Gastroesophageal sphincter (tissue), 4 donors: Measurements from ENCODE around the gene DPF3. TPM values are rescaled to one million over a fixed set of nuclear protein-coding genes. Genes with fewer than 3 reads are reported as not detected.

Source experiments
- ATAC-seq: fragments of 150-250 bp; one replicate; pipeline ENCODE4 v1.9.1; 2016; ENCODE audit warnings: mild to moderate bottlenecking, moderate library complexity
- H3K27ac ChIP-seq, 4 donors: fragments of 200-600 bp; sonication (generic) in 3 of 4; 1 replicate in 3 of 4; 2 replicates in 1 of 4; pipeline ENCODE4 v1.5.1; 2016 to 2019
- H3K27me3 ChIP-seq: fragments of 200-600 bp; sonication (generic); one replicate; pipeline ENCODE4 v1.5.1; 2019
- H3K36me3 ChIP-seq, 2 donors: fragments of 200-600 bp; sonication (generic); one replicate each; pipeline ENCODE4 v1.5.1; 2019; ENCODE audit warnings: control low read depth in 1 of 2
- H3K4me1 ChIP-seq, 3 donors: fragments of 200-600 bp; sonication (generic); 1 replicate in 2 of 3; 2 replicates in 1 of 3; pipeline ENCODE4 v1.5.1; 2016 to 2019; ENCODE audit warnings: control low read depth in 2 of 3
- H3K4me3 ChIP-seq, 2 donors: fragments of 200-600 bp; sonication (generic); one replicate each; pipeline ENCODE4 v1.5.1; 2019; ENCODE audit warnings: mild to moderate bottlenecking in 1 of 2, moderate library complexity in 1 of 2
- H3K9me3 ChIP-seq, 3 donors: fragments of 200-600 bp; sonication (generic); one replicate each; pipeline ENCODE4 v1.5.1; 2017 to 2019; ENCODE audit warnings: control low read depth in 2 of 3
- EP300 ChIP-seq: sonication (generic); formaldehyde crosslinking; IDR thresholded peaks from one replicate; pipeline ENCODE4 v1.6.1; 2017; ENCODE audit warnings: antibody characterized with exemption, mild to moderate bottlenecking
- POLR2A ChIP-seq, 2 donors: fragments of 450-650 bp; IDR thresholded peaks; one replicate each; pipeline ENCODE4 v1.6.1; 2017; ENCODE audit warnings: antibody characterized with exemption in 2 of 2, mild to moderate bottlenecking in 2 of 2, moderate library complexity in 1 of 2
- POLR2AphosphoS5 ChIP-seq: sonication (generic); formaldehyde crosslinking; IDR thresholded peaks from one replicate; pipeline ENCODE4 v1.6.1; 2017; ENCODE audit warnings: antibody characterized with exemption
- WGBS, 2 donors: methylation state at CpG; one replicate each; pipeline ENCODE4 v1.1.5; 2018; ENCODE audit warnings: low coverage in 1 of 2; 5-methylcytosine and 5-hydroxymethylcytosine counted together
- total RNA-seq, 4 donors: library from RNA; depleted of rRNA; stranded (reverse); fragments of >200 nt; gene quantifications; one replicate each; pipeline ENCODE4 v1.1.0, GENCODE V29; 2016
- TF ChIP-seq, protein P1 (sequence below), 4 experiments: fragments of 200-600 bp in 2 of 4; fragments of 450-650 bp in 2 of 4; sonication (generic) in 1 of 4; IDR thresholded peaks; one replicate each; pipeline ENCODE4 v1.5.1; 2017 to 2019; ENCODE audit warnings: antibody characterized with exemption in 4 of 4, mild to moderate bottlenecking in 2 of 4, moderate library complexity in 2 of 4

Gene DPF3
- total RNA-seq, 4 donors from 2014 or later: 0.13 to 4.4 (median 2.1) TPM

- no peak for ATAC-seq
Observed at GRCh38 chr14:72726444-72726843, 167.5 kb downstream of the DPF3 start.

DNA sequence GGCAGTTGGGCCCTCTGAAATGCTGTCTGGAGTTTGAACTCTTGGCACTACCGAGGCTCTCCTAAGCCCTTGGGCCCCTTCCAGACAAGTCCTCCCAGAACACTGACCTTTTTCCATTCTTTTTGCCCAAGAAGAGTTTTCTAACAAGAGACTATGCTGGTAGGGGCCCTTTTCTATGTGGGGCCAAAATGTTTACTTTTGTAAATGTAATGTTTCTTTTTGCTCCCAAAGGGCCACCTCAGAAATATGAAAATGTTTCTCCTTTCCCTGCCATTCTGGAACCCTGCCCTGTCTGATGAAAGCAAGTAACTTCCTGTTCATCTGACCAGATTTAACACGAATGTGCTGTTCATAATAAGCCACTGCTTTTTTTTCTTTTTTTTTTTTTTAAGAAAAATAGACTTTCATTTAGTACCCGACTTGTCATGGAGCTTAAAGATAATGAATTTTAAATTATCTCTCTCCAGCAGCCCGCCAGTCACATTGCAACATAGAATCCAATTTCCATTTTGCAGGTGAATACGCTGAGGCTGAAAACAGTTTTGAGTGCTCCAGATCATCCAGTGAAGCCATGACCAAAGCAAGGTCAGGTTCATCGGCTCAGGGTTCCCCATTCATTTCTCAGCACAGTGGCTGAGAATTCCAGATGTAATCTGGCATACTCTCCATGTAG is 169.9 kb downstream of the DPF3 start:
- Histone ChIP-seq H3K27me3 (no peaks in the 10 kb centered on the region), H3K4me1 (peaks cover 0 to 37% (median 8%) of the 10 kb centered on the region in 3 donors), H3K27ac (peak overlapping the region in 3 of 4 donors; percentile 18 to 53 (median 52)), H3K36me3 (no peaks in the 10 kb centered on the region), H3K4me3 (no peak overlapping the region), H3K9me3 (no peaks in the 10 kb centered on the region)
- WGBS, 2 donors: 31 to 36% methylated on average over 3 to 6 of the region's 6 CpGs
- TF ChIP-seq EP300 (no peak), POLR2AphosphoS5 (no peak), POLR2A (IDR thresholded peaks at IDR 0.05) (no peak)
- no peak for ATAC-seq

More at GRCh38 chr14:72726444-72726843, 167.5 kb downstream of the DPF3 start:
- Histone ChIP-seq H3K36me3 (no peaks in the 10 kb centered on the region), H3K27ac (peak overlapping the region in 1 of 4 donors; percentile 60), H3K4me1 (peaks cover 0 to 37% (median 8%) of the 10 kb centered on the region in 3 donors), H3K4me3 (no peak overlapping the region), H3K9me3 (no peaks in the 10 kb centered on the region), H3K27me3 (no peaks in the 10 kb centered on the region)
- TF ChIP-seq, protein P1, sequence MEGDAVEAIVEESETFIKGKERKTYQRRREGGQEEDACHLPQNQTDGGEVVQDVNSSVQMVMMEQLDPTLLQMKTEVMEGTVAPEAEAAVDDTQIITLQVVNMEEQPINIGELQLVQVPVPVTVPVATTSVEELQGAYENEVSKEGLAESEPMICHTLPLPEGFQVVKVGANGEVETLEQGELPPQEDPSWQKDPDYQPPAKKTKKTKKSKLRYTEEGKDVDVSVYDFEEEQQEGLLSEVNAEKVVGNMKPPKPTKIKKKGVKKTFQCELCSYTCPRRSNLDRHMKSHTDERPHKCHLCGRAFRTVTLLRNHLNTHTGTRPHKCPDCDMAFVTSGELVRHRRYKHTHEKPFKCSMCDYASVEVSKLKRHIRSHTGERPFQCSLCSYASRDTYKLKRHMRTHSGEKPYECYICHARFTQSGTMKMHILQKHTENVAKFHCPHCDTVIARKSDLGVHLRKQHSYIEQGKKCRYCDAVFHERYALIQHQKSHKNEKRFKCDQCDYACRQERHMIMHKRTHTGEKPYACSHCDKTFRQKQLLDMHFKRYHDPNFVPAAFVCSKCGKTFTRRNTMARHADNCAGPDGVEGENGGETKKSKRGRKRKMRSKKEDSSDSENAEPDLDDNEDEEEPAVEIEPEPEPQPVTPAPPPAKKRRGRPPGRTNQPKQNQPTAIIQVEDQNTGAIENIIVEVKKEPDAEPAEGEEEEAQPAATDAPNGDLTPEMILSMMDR (IDR thresholded peaks at IDR 0.05): no peak
- TF ChIP-seq POLR2A (IDR thresholded peaks at IDR 0.05) (no peak), EP300 (no peak), POLR2AphosphoS5 (no peak)
- WGBS, 2 donors: 9 to 25% methylated on average over 1 to 9 of the region's 9 CpGs

DNA sequence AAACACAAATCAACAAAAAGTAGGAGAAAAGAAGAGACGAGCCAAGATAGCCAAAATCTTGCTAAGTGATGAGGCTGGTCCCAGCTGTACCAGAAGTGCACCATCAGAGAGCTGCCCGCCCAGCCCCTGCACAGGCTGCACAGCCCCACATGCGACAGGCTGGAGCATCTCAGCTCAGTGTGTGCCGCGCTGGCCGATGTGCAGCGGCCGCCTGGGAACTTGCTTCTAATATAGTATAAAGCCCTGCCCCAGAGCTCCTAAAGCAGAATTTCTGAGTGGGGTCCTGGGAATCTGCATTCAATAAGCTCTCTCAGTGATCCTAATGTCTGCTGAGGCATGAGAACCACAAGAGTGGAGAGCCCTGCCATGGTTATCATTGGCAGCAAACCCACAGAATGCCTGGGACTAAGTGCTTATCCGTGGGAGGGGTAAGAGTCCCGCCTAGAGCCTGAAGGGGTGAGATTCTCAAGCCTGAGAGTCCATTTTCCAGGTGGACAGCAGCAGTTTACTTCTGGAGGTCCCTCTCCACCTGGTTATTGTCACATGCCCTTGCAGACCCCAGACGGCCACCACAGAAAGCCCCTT is 171.6 kb downstream of the DPF3 start:
- no peaks in the 10 kb centered on the region for H3K27me3 ChIP-seq
- peaks cover 0 to 37% (median 8%) of the 10 kb centered on the region in 3 donors for H3K4me1 ChIP-seq
- H3K9me3 ChIP-seq: no peaks in the 10 kb centered on the region
- no peak for ATAC-seq
- TF ChIP-seq EP300 (no peak), POLR2A (IDR thresholded peaks at IDR 0.05) (no peak), POLR2AphosphoS5 (no peak)
- TF ChIP-seq, protein P1 (IDR thresholded peaks at IDR 0.05): no peak
- H3K4me3 ChIP-seq: no peak overlapping the region
- no peaks in the 10 kb centered on the region for H3K36me3 ChIP-seq
- H3K27ac ChIP-seq: no peak overlapping the region
- 92 to 94% methylated on average over 4 to 9 of the region's 11 CpGs for WGBS, 2 donors

DNA sequence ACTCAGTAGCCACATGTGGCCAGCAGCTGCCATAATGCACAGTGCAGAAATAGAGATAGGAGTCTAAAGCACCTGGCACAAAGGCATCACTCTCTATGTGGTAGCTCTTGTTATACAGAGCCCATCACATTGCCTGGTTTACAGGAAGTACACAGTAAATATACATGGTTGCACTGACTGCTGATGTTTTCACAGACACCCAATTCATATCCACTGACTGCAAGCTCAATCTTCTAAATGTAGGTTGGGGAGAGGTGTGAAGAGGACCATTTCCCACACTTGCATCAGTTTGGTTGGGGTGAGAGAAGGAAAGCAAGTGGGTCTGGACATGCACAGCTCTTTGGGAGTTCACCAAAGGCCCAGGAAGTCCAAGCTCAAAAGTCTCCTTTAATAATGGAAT is 172.8 kb downstream of the DPF3 start:
- TF ChIP-seq POLR2A (IDR thresholded peaks at IDR 0.05) (no peak), EP300 (no peak), POLR2AphosphoS5 (no peak)
- TF ChIP-seq, protein P1 (IDR thresholded peaks at IDR 0.05): no peak
- Histone ChIP-seq H3K36me3 (no peaks in the 10 kb centered on the region), H3K9me3 (no peaks in the 10 kb centered on the region), H3K4me1 (peaks cover 0 to 32% (median 8%) of the 10 kb centered on the region in 3 donors), H3K27ac (no peak overlapping the region), H3K4me3 (no peak overlapping the region), H3K27me3 (no peaks in the 10 kb centered on the region)
- ATAC-seq: no peak

- H3K4me3 ChIP-seq: no peak overlapping the region
- no peak overlapping the region for H3K27ac ChIP-seq
- no peak for TF ChIP-seq EP300
- TF ChIP-seq, protein P1 (IDR thresholded peaks at IDR 0.05): no peak
- no peaks in the 10 kb centered on the region for H3K27me3 ChIP-seq
- WGBS, 2 donors: 93 to 100% methylated on average over 1 to 2 of the region's 2 CpGs
- no peak for ATAC-seq
- peaks cover 0 to 39% (median 4%) of the 10 kb centered on the region in 3 donors for H3K4me1 ChIP-seq
- no peaks in the 10 kb centered on the region for H3K9me3 ChIP-seq
- no peaks in the 10 kb centered on the region for H3K36me3 ChIP-seq
Observed at GRCh38 chr14:72717220-72717619, 176.7 kb downstream of the DPF3 start.
